ENCODE results near the gene GRID1.

GRID1 gene

DNA sequence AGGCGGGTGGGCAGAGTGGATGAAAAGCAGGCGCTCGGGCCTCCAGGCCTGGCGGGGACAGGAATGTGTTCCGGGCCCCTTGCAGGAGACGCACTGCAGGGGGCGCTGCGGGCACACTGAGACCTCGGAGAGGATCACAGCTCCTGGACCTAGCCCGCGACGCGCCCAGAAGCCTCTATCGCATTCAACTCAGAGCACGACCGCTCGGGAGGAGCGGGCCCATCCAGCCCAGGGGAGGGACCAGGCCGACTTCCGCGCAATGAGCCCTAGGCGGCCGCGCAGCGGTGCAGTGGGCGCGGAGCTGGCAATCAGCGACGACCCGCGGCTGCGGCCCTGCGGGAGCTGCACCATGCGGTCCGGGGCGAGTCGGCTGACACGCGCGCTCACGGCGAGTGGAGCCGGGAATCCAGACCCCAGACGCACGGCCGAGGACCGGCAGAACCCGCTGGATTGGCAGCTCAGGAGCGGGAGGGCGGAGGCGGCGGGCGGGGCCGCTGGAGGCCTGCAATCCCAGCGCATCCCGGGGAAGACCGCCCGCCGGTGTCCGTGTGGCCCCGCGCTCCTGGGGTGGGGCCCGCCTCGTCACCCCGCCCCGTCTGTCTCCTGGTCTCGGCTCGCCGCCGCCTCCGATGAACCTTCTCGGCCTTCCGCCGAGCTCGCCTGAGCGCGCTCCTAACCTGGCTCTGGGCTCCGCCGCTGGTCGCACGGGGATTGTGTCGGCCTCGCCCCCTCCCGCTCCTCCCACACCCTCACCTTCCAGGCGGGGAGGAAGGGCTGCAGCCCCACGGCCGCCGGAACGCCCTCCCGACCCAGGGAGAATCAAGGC is 33.5 kb upstream of the GRID1 start:
- H3K4me1 ChIP-seq (ENCODE audit: low read length) = peaks cover 4% of the 10 kb centered on the region; the same call in 1 of the 2 replicates
- peak overlapping the region; percentile 92 for H3K9ac ChIP-seq (ENCODE audit: low read length)
- no peaks in the 10 kb centered on the region for H4K20me1 ChIP-seq (ENCODE audit: insufficient read depth, low read length)
- peaks cover 9% of the 10 kb centered on the region; the same call in 1 of the 2 replicates for H3F3A ChIP-seq (ENCODE audit: insufficient read depth, low read length)
- H3K36me3 ChIP-seq (replicated peaks; ENCODE audit: insufficient read depth, low read length) = no peaks in the 10 kb centered on the region
- H3K9me3 ChIP-seq (replicated peaks; ENCODE audit: insufficient read depth, low read length) = no peaks in the 10 kb centered on the region
- TF ChIP-seq, protein P1, sequence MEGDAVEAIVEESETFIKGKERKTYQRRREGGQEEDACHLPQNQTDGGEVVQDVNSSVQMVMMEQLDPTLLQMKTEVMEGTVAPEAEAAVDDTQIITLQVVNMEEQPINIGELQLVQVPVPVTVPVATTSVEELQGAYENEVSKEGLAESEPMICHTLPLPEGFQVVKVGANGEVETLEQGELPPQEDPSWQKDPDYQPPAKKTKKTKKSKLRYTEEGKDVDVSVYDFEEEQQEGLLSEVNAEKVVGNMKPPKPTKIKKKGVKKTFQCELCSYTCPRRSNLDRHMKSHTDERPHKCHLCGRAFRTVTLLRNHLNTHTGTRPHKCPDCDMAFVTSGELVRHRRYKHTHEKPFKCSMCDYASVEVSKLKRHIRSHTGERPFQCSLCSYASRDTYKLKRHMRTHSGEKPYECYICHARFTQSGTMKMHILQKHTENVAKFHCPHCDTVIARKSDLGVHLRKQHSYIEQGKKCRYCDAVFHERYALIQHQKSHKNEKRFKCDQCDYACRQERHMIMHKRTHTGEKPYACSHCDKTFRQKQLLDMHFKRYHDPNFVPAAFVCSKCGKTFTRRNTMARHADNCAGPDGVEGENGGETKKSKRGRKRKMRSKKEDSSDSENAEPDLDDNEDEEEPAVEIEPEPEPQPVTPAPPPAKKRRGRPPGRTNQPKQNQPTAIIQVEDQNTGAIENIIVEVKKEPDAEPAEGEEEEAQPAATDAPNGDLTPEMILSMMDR (IDR thresholded peaks at IDR 0.05; ENCODE audit: low read length) = peak; percentile 88
- TF ChIP-seq EZH2phosphoT487 (IDR thresholded peaks at IDR 0.05; ENCODE audit: low read length) = no peak
- H3K4me2 ChIP-seq (ENCODE audit: low read depth, low read length) = peak overlapping the region; percentile 99
- no peaks in the 10 kb centered on the region for H3K27me3 ChIP-seq (replicated peaks; ENCODE audit: insufficient read depth, low read length)
- peak; percentile 98 for DNase-seq
- H3K4me3 ChIP-seq (ENCODE audit: low read length) = peak overlapping the region; percentile 92
- no peaks in the 10 kb centered on the region for H3K9me2 ChIP-seq (replicated peaks; ENCODE audit: insufficient read depth, low read length)
- peak overlapping the region; percentile 88 for H3K27ac ChIP-seq (ENCODE audit: low read length)
- no peaks in the 10 kb centered on the region for H3K79me2 ChIP-seq (ENCODE audit: low read length)
- H2AFZ ChIP-seq (ENCODE audit: low read length) = peak overlapping the region; percentile 99

DNA sequence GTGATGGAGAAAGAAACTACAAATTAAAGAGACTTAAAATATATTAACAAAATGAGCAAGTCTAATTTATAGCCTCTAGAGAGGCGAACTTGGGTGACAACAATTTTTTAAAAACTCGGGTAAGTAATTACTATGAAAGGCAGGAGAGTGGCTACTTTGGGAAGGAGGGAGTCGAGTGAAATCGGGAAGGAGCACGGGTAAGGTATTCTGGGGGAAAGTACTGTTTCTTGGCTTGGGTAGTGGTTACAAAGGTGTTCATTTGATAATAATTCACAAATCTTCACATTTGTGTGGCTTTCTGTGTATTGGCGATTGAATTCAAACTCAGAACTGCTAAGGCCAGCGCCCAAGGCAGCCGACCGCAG is 32.9 kb upstream of the GRID1 start:
- no peak overlapping the region; the same call in 1 of the 2 replicates for H3K9ac ChIP-seq (ENCODE audit: low read length)
- no peaks in the 10 kb centered on the region for H3K79me2 ChIP-seq (ENCODE audit: low read length)
- TF ChIP-seq, protein P1 (IDR thresholded peaks at IDR 0.05; ENCODE audit: low read length) = no peak
- TF ChIP-seq EZH2 (optimal IDR thresholded peaks at IDR 0.05; ENCODE audit: low read depth, low read length) (no peak), EZH2phosphoT487 (IDR thresholded peaks at IDR 0.05; ENCODE audit: low read length) (no peak)
- H3K27ac ChIP-seq (ENCODE audit: low read length) = no peak overlapping the region
- H3K27me3 ChIP-seq (replicated peaks; ENCODE audit: insufficient read depth, low read length) = no peaks in the 10 kb centered on the region
- no peaks in the 10 kb centered on the region for H3K36me3 ChIP-seq (replicated peaks; ENCODE audit: insufficient read depth, low read length)
- peaks cover 4% of the 10 kb centered on the region; the same call in 1 of the 2 replicates for H3K4me1 ChIP-seq (ENCODE audit: low read length)
- no peak overlapping the region for H3K4me3 ChIP-seq (ENCODE audit: low read length)
- peak overlapping the region; percentile 28; the same call in 1 of the 2 replicates for H3K4me2 ChIP-seq (ENCODE audit: low read depth, low read length)
- peaks cover 9% of the 10 kb centered on the region; the same call in 1 of the 2 replicates for H3F3A ChIP-seq (ENCODE audit: insufficient read depth, low read length)
- DNase-seq = no peak
- H3K9me3 ChIP-seq (replicated peaks; ENCODE audit: insufficient read depth, low read length) = no peaks in the 10 kb centered on the region
- H3K9me2 ChIP-seq (replicated peaks; ENCODE audit: insufficient read depth, low read length) = no peaks in the 10 kb centered on the region
- peak overlapping the region; percentile 46 for H2AFZ ChIP-seq (ENCODE audit: low read length)
- no peaks in the 10 kb centered on the region for H4K20me1 ChIP-seq (ENCODE audit: insufficient read depth, low read length)

DNA sequence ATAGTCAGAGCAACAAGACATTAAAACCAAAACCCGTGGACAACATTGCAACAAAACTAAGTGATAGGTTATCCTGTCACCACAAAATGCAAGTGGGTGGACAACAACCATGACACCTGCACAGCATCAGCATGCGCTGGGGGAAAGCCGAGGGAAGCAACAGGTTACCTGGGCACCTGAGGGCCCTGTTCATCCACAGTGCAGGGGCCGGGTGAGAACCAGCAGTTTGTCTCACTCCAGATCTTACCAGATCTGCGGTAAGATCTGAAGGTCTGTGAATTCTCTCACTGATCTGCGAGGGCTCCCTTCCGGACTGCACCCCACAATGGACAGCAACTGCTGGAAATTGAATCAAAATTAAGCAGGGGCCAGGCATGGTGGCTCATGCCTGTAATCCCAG is 30.5 kb upstream of the GRID1 start:
- Histone ChIP-seq H3K27ac (ENCODE audit: low read length) (no peak overlapping the region), H3K4me3 (ENCODE audit: low read length) (no peak overlapping the region), H2AFZ (ENCODE audit: low read length) (no peak overlapping the region), H3K9me3 (replicated peaks; ENCODE audit: insufficient read depth, low read length) (no peaks in the 10 kb centered on the region), H3K4me2 (ENCODE audit: low read depth, low read length) (no peak overlapping the region), H4K20me1 (ENCODE audit: insufficient read depth, low read length) (no peaks in the 10 kb centered on the region), H3K9me2 (replicated peaks; ENCODE audit: insufficient read depth, low read length) (no peaks in the 10 kb centered on the region), H3K27me3 (replicated peaks; ENCODE audit: insufficient read depth, low read length) (no peaks in the 10 kb centered on the region), H3K79me2 (ENCODE audit: low read length) (no peaks in the 10 kb centered on the region), H3K4me1 (ENCODE audit: low read length) (peaks cover 4% of the 10 kb centered on the region; the same call in 1 of the 2 replicates), H3K9ac (ENCODE audit: low read length) (no peak overlapping the region), H3K36me3 (replicated peaks; ENCODE audit: insufficient read depth, low read length) (no peaks in the 10 kb centered on the region), H3F3A (ENCODE audit: insufficient read depth, low read length) (peaks cover 9% of the 10 kb centered on the region; the same call in 1 of the 2 replicates)
- TF ChIP-seq, protein P1 (IDR thresholded peaks at IDR 0.05; ENCODE audit: low read length) = no peak
- no peak for TF ChIP-seq EZH2phosphoT487 (IDR thresholded peaks at IDR 0.05; ENCODE audit: low read length)
- TF ChIP-seq EZH2 (optimal IDR thresholded peaks at IDR 0.05; ENCODE audit: low read depth, low read length) = no peak
- no peak for DNase-seq
